Small intestine (tissue), 7 donors: ENCODE measurements around the gene STAP1. TPM values are rescaled to one million over a fixed set of nuclear protein-coding genes. Genes with fewer than 3 reads are reported as not detected.
"Not testable (repeated sequence)": the region's sequence is repeated elsewhere in the genome, so short reads cannot be mapped to it uniquely, and the experiment has no call there.

Experiments
- DNase-seq, 2 donors: peaks; one replicate each; pipeline versions ENCODE4 v3.0.0 to v3.0.0-alpha.2; 2013
- FAIRE-seq: peaks from 2 replicates; lab custom pipeline; 2012; peaks lifted over from hg19 to GRCh38; lab: Jason Lieb, UNC
- H3K27ac ChIP-seq, 3 donors: one replicate each; pipeline ENCODE4 v1.5.1; 2013; ENCODE audit warnings: low read length in 2 of 3, mild to moderate bottlenecking in 2 of 3, control low read depth in 1 of 3, inconsistent platforms in 1 of 3, low read depth in 1 of 3, moderate library complexity in 1 of 3
- H3K27me3 ChIP-seq, 3 donors: one replicate each; pipeline ENCODE4 v1.6.1; 2013; ENCODE audit warnings: low read length in 3 of 3, inconsistent platforms in 1 of 3; ENCODE audit not compliant: control insufficient read depth in 3 of 3, insufficient read depth in 3 of 3
- H3K36me3 ChIP-seq, 3 donors: one replicate each; pipeline ENCODE4 v1.6.1; 2013; ENCODE audit warnings: low read length in 3 of 3, inconsistent platforms in 1 of 3, low read depth in 1 of 3, mild to moderate bottlenecking in 1 of 3, moderate library complexity in 1 of 3; ENCODE audit not compliant: control insufficient read depth in 3 of 3, insufficient read depth in 2 of 3
- H3K4me1 ChIP-seq, 3 donors: one replicate each; pipeline ENCODE4 v1.6.1; 2013; ENCODE audit warnings: low read length in 2 of 3, inconsistent platforms in 1 of 3, low read depth in 1 of 3, mild to moderate bottlenecking in 1 of 3, moderate library complexity in 1 of 3; ENCODE audit not compliant: control insufficient read depth in 3 of 3, insufficient read depth in 2 of 3
- H3K4me3 ChIP-seq, 3 donors: one replicate each; pipeline ENCODE4 v1.5.1; 2013; ENCODE audit warnings: low read length in 3 of 3, control low read depth in 1 of 3, inconsistent platforms in 1 of 3, low read depth in 1 of 3, mild to moderate bottlenecking in 1 of 3, moderate library complexity in 1 of 3
- H3K9me3 ChIP-seq, 2 donors: one replicate each; pipeline ENCODE4 v1.6.1; 2013; ENCODE audit warnings: low read depth in 1 of 2, low read length in 1 of 2; ENCODE audit not compliant: control insufficient read depth in 2 of 2, insufficient read depth in 1 of 2
- WGBS, 3 donors: extraction: QIAGEN DNeasy Blood & Tissue Kit; methylation state at CpG; one replicate each; pipeline ENCODE4 v1.1.7; 2013; 5-methylcytosine and 5-hydroxymethylcytosine counted together
- polyA plus RNA-seq, 4 donors: library from polyadenylated mRNA; stranded (reverse) in 3 of 4; unstranded in 1 of 4; fragments of 200-250 nt in 3 of 4; fragments of 120-200 nt in 1 of 4; gene quantifications; one replicate each; pipeline versions ENCODE4 v1.2.1 to v1.2.3, GENCODE V29; 2013
- donor health status: healthy with polysubstance abuse.
- donor health status: control.
- donor health status: control.
- donor health status: Bipolar disorder and iron deficiency.
- donor health status: healthy.

The STAP1 gene
- polyA plus RNA-seq, 4 donors = 0.45 to 2.7 (median 0.72) TPM

DNA sequence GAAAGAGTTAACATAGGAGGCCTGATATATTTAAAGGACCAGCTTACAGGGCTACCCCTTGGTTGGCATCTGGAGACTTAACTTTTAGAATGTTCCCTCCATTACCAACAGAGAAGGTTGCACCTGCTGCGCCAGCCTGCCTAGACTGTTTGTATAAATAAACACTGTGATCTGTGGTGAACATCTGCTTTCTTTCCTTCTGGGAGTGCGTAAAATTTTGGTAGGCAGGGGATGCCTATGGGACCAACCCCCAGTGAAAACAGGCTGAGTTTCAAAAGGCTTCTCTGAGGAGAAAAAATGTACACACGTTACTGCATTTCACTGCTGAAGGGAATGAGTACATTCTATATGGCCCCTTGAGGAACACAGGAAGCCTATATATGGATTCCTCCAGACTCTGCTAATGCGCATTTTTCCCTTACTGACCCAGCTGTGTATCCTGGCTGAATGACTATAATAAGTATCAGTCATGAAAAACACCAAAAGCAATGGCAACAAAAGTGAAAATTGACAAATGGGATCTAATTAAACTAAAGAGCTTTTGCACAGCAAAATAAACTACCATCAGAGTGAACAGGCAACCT lies 27.1 kb upstream of the STAP1 start:
- H3K27me3 ChIP-seq = no peaks in the 10 kb centered on the region
- H3K4me1 ChIP-seq = no peaks in the 10 kb centered on the region
- H3K36me3 ChIP-seq = peaks cover 0 to 17% (median 11%) of the 10 kb centered on the region in 3 donors
- no peak overlapping the region for H3K4me3 ChIP-seq
- H3K9me3 ChIP-seq = peaks cover 0 to 12% of the 10 kb centered on the region in 2 donors
- 88 to 94% (median 91%) methylated on average over 4 of the region's 4 CpGs for WGBS, 3 donors
- DNase-seq (no peak), FAIRE-seq (no peak)
- H3K27ac ChIP-seq = no peak overlapping the region

DNA sequence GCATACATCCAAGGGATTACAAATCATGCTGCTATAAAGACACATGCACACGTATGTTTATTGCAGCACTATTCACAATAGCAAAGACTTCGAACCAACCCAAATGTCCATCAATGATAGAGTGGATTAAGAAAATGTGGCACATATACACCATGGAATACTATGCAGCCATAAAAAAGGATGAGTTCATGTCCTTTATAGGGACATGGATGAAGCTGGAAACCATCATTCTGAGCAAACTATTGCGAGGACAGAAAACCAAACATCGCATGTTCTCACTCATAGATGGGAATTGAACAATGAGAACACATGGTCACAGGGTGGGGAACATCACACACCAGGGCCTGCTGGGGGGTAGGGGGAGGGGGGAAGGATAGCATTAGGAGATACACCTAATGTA lies 26.1 kb upstream of the STAP1 start:
- Histone ChIP-seq H3K36me3 (peaks cover 3 to 19% (median 12%) of the 10 kb centered on the region in 3 donors), H3K9me3 (peaks cover 0 to 12% of the 10 kb centered on the region in 2 donors)
- not testable (repeated sequence) for H3K27ac ChIP-seq, H3K27me3 ChIP-seq, FAIRE-seq, H3K4me1 ChIP-seq, H3K4me3 ChIP-seq, DNase-seq
- 83 to 90% (median 90%) methylated on average over 4 of the region's 4 CpGs for WGBS, 3 donors

DNA sequence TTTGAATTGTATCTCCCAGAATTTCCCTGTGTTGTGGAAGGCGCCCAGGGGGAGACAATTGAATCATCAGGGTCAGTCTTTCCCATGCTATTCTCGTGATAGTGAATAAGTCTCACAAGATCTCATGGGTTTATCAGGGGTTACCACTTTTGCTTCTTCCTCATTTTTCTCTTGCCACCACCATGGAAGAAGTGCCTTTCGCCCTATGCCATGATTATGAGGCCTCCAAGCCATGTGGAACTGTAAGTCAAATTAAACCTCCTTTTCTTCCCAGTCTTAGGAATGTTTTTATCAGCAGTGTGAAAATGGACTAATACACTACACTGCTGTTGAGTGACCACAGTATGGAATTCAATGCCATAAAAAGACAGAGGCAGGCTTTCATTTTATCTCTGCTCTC lies 25.4 kb upstream of the STAP1 start:
- DNase-seq (no peak), FAIRE-seq (no peak)
- Histone ChIP-seq H3K4me1 (no peaks in the 10 kb centered on the region), H3K9me3 (peaks cover 0 to 12% of the 10 kb centered on the region in 2 donors), H3K27me3 (no peaks in the 10 kb centered on the region), H3K36me3 (peaks cover 3 to 21% (median 12%) of the 10 kb centered on the region in 3 donors), H3K27ac (no peak overlapping the region), H3K4me3 (no peak overlapping the region)
- 97 to 98% (median 98%) methylated on average over 3 of the region's 3 CpGs for WGBS, 3 donors

DNA sequence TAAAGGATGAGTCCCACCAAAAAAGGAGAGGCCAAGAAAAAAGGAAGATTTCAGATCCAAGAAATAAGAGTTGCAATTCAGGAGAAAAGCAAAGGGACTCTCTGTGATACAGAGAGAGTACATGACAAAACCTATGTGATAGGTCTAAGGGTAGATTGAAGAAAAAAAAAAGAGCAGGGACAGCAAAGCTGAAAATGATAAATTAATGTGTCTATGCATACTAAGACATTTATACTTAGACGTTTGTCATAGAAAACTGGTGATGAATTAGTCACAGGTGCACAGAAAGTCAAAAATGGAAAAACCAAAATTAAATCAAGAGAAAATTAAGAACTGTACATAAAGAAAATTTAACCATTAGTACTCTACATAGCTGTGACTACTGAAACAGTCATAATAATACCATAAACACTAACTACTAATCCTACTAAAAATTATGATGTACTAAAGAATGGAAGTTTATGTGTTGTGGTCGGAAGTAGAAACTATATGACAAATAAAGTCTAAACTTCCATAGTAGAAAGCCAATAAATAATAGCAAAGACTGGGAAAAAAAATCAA lies 23.2 kb upstream of the STAP1 start:
- Histone ChIP-seq H3K4me1 (no peaks in the 10 kb centered on the region), H3K36me3 (peaks cover 3 to 20% (median 15%) of the 10 kb centered on the region in 3 donors), H3K27ac (no peak overlapping the region), H3K9me3 (peaks cover 0 to 12% of the 10 kb centered on the region in 2 donors), H3K27me3 (no peaks in the 10 kb centered on the region), H3K4me3 (no peak overlapping the region)
- 84 to 86% (median 84%) methylated on average over 2 of the region's 2 CpGs for WGBS, 3 donors
- FAIRE-seq = peak; percentile 44
- DNase-seq = no peak

DNA sequence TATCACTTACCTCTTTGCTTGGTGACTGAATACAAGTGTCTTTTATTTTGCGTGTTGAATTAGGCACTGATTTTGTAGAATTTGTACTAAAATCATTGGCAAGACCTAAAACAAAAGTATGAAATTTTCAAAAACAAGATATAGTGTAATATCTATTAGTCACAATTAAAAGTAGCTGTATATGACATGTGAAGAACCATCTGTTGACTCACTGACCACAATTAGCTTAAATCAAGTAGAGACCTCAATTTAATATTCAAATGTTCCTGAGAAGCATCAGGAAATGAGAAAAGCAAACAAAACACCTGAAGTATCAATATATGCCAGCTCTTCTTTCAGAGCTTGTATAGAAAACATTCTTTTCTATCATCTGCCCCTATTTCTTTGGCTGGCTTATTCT lies 18.7 kb upstream of the STAP1 start:
- WGBS, 3 donors = 95 to 100% (median 98%) methylated on average over 1 of the region's 1 CpG
- no peaks in the 10 kb centered on the region for H3K27me3 ChIP-seq
- no peak overlapping the region for H3K4me3 ChIP-seq
- peaks cover 3 to 10% (median 4%) of the 10 kb centered on the region in 3 donors for H3K36me3 ChIP-seq
- FAIRE-seq (no peak), DNase-seq (no peak)
- H3K9me3 ChIP-seq = no peaks in the 10 kb centered on the region
- H3K4me1 ChIP-seq = peaks cover 2 to 15% (median 3%) of the 10 kb centered on the region in 3 donors
- H3K27ac ChIP-seq = no peak overlapping the region

DNA sequence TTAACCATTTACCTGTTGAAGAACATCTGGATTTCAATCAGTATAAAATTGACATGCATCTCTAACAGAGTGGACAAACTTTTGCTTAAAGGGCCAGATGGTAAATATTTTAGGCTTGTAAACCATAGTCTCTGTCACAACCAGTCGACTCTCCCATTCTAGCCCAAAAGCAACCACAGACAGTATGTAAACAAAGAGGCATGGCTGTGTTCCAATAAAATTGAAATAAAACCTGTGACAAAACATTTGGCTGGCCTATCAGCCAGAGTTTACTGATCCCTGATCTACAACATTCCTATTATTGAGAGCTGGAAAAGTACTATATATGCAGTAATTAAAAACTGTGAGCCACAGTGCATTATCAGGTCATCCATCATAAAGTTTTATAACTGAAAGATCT lies 16.5 kb upstream of the STAP1 start:
- Histone ChIP-seq H3K36me3 (peaks cover 3 to 10% (median 3%) of the 10 kb centered on the region in 3 donors), H3K4me3 (no peak overlapping the region), H3K27ac (no peak overlapping the region), H3K4me1 (peaks cover 2 to 15% (median 3%) of the 10 kb centered on the region in 3 donors), H3K27me3 (no peaks in the 10 kb centered on the region), H3K9me3 (no peaks in the 10 kb centered on the region)
- DNase-seq (no peak), FAIRE-seq (no peak)
- 29 to 47% (median 30%) methylated on average over 1 of the region's 1 CpG for WGBS, 3 donors

DNA sequence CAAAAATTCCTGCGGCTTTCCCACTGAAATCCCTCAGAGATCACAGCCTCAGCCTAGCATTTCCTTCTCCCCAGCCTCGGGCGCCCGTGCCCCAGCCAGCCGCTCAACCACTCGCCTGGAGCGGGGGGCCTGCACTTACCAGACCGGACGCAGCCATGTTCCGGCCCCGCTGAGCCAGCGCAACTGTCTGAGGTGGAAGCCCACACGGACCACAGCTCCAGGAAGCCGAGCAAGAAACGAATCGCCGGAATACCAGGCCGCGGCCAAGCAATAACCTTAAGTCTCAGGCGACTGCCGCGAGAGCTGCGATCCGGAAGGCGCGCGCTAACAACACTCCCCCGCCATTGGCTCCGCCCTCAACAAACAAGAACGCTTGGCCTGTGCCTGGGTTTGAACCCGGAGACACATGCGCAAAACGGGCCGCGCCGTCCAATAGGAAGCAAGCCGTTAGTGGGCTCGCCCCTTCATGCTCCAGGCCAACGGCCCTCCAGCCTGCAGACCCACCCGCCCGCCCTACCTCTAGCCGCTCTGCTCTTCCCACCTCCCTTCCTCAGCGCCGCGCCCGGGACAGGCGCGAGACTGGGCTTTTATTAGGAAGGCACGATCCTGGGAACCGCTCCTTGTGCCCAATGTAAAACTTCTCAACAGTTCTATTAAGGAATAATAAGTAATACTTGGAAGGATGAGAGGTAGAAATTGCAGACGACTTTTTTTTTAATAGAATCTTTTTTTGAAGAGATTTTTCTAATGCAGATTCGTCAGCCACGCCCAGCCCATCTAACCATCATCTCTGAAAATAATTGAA lies 13.1 kb upstream of the STAP1 start, which contains the start of gene CENPC:
CENPC (minus strand) TSS at position 305 of the 805 bp plus-strand sequence; CDS start at position 157, 148 bp downstream.
- no peaks in the 10 kb centered on the region for H3K9me3 ChIP-seq
- peak within 1 kb of the TSS; percentile 92 to 97 (median 96) for H3K27ac ChIP-seq
- WGBS, 3 donors = 0 to 1% (median 1%) methylated on average over 52 to 53 of the region's 53 CpGs
- peak within 1 kb of the TSS; percentile 82 to 93 (median 87) for H3K4me3 ChIP-seq
- peak; percentile 97 for DNase-seq
- peaks cover 2 to 15% (median 3%) of the 10 kb centered on the region in 3 donors for H3K4me1 ChIP-seq
- no peaks in the 10 kb centered on the region for H3K27me3 ChIP-seq
- H3K36me3 ChIP-seq = peaks cover 0 to under 1% (median 0%) of the 10 kb centered on the region in 3 donors
- FAIRE-seq = no peak

DNA sequence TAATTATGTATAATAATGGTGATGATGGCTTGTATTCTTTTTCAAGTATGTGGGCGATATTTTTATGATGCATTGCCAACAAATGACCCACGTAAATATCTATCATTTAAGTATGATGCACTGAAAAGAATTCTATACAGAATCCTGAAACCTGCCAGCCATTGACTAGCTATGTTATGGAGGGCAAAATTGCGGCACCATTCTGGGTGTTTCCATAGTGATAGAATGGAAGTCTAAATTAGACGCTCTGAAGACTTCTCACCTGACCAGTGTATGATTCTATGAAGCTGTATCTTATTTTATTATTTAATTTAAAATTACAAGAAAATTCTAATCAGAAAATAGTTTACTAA lies 12.5 kb upstream of the STAP1 start:
- Histone ChIP-seq H3K27me3 (no peaks in the 10 kb centered on the region), H3K27ac (peak overlapping the region in 1 of 3 donors; percentile 96), H3K36me3 (no peaks in the 10 kb centered on the region), H3K4me1 (peaks cover 2 to 15% (median 3%) of the 10 kb centered on the region in 3 donors), H3K4me3 (peak overlapping the region in 2 of 3 donors; percentile 82 to 93), H3K9me3 (no peaks in the 10 kb centered on the region)
- WGBS, 3 donors = 29 to 45% (median 30%) methylated on average over 4 of the region's 4 CpGs
- DNase-seq = no peak
- no peak for FAIRE-seq
